ENCODE measurements around the gene AEBP2.
"Not testable (repeated sequence)": the region's sequence is repeated elsewhere in the genome, so short reads cannot be mapped to it uniquely, and the experiment has no call there.

The AEBP2 gene

DNA sequence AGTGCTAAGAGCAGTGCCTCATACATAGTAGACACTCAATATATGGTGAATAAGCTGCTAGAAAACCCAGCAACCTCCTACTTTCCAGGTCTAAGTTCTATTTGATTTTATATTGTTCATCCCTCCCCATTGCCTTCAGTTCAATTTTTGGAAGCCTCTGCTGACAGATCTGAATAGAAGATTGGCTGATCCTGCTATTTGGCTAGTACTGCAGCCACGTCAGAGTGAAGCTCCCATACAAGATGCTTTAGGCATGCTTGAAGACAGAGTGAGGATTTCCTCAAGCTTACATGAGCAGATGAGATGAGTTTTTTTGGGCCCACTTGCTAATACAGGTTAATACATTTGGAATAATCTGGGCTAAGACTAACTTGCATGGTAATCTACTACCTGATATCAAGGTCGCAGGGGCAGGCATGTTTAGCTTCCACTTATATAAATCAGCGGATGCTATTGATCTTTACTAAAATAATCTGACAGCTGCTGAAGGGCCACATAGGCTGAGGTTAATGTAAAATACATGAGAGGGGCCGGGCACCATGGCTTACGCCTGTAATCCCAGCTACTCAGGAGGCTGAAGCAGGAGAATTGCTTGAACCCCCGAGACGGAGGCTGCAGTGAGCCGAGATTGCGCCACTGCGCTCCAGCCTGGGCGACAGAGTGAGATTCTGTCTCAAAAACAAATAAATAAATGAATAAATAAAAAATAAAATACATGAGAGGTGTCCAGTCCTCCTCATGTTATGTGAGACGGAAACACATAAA lies 15.9 kb upstream of the AEBP2 start:
- H3K4me1 ChIP-seq (ENCODE audit: control insufficient read depth in 1 of 2, insufficient read depth in 2 of 2, low read length in 2 of 2): no peaks in the 10 kb centered on the region
- peaks cover 0 to 2% of the 10 kb centered on the region in 2 donors for H3K9me3 ChIP-seq (ENCODE audit: control insufficient read depth in 1 of 2, low read length in 2 of 2)
- no peak overlapping the region for H3K27ac ChIP-seq (ENCODE audit: low read length)

DNA sequence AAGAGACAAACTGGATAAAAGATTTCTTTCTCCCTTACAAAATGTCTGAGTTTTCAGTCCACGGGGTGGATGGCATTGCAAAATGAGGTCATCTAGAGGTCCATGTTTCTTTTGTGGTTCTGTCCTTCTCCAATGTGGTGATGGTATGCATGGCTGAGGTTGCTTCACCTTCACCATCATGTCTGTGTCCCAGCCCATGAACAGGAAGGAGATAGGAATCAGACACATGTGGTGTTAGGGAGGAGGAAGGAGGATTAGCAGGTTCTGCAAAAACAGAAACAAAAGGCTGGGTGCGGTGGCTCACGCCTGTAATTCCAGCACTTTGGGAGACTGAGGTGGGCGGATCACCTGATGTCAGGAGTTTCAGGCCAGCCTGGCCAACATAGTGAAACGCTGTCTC lies 11.0 kb upstream of the AEBP2 start:
- H3K4me3 ChIP-seq (ENCODE audit: low read depth in 1 of 2, low read length in 2 of 2): no peak overlapping the region

More for the DNA sequence above, 15.9 kb upstream of the AEBP2 start:
- Histone ChIP-seq H3K27me3 (ENCODE audit: low read depth, low read length) (no peaks in the 10 kb centered on the region), H3K4me3 (ENCODE audit: low read depth in 1 of 2, low read length in 2 of 2) (no peak overlapping the region), H3K36me3 (ENCODE audit: control insufficient read depth in 1 of 2, insufficient read depth in 2 of 2, low read length in 2 of 2) (no peaks in the 10 kb centered on the region)

DNA sequence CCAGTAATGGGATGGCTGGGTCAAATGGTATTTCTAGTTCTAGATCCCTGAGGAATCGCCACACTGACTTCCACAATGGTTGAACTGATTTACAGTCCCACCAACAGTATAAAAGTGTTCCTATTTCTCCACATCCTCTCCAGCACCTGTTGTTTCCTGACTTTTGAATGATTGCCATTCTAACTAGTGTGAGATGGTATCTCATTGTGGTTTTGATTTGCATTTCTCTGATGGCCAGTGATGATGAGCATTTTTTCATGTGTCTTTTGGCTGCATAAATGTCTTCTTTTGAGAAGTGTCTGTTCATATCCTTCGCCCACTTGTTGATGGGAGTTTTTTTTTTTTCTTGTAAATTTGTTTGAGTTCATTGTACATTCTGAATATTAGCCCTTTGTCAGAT lies 9.8 kb upstream of the AEBP2 start:
- H3K4me3 ChIP-seq (ENCODE audit: low read depth in 1 of 2, low read length in 2 of 2); H3K4me1 ChIP-seq (ENCODE audit: control insufficient read depth in 1 of 2, insufficient read depth in 2 of 2, low read length in 2 of 2); H3K9me3 ChIP-seq (ENCODE audit: control insufficient read depth in 1 of 2, low read length in 2 of 2); H3K27me3 ChIP-seq (ENCODE audit: low read depth, low read length); H3K27ac ChIP-seq (ENCODE audit: low read length); H3K36me3 ChIP-seq (ENCODE audit: control insufficient read depth in 1 of 2, insufficient read depth in 2 of 2, low read length in 2 of 2): not testable (repeated sequence)

More for the DNA sequence above, 11.0 kb upstream of the AEBP2 start:
- Histone ChIP-seq H3K36me3 (ENCODE audit: control insufficient read depth in 1 of 2, insufficient read depth in 2 of 2, low read length in 2 of 2) (no peaks in the 10 kb centered on the region), H3K9me3 (ENCODE audit: control insufficient read depth in 1 of 2, low read length in 2 of 2) (peaks cover 0 to 2% of the 10 kb centered on the region in 2 donors), H3K4me1 (ENCODE audit: control insufficient read depth in 1 of 2, insufficient read depth in 2 of 2, low read length in 2 of 2) (peaks cover 0 to 4% of the 10 kb centered on the region in 2 donors), H3K27ac (ENCODE audit: low read length) (no peak overlapping the region), H3K27me3 (ENCODE audit: low read depth, low read length) (no peaks in the 10 kb centered on the region)

DNA sequence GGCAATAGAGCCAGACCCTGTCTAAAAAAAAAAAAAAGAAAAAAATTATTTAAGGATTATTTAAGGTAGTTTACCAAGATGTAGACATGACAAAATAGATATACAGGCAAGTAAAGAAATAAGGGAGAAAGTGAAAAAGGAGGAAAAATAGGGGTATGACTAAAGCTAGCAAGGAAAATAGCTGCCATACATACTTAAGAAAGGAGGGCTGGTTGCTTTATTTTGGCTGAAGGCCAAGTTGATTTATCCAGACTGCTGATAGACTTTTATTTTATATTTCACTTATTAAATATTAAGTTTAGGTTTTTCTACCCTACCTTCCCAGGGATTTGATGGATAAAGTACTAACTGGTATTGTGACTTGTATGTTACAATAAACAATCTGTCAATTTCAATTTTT lies 8.3 kb upstream of the AEBP2 start:
- H3K27ac ChIP-seq (ENCODE audit: low read length): no peak overlapping the region
- peaks cover 0 to 4% of the 10 kb centered on the region in 2 donors for H3K4me1 ChIP-seq (ENCODE audit: control insufficient read depth in 1 of 2, insufficient read depth in 2 of 2, low read length in 2 of 2)
- H3K9me3 ChIP-seq (ENCODE audit: control insufficient read depth in 1 of 2, low read length in 2 of 2): no peaks in the 10 kb centered on the region
- no peaks in the 10 kb centered on the region for H3K36me3 ChIP-seq (ENCODE audit: control insufficient read depth in 1 of 2, insufficient read depth in 2 of 2, low read length in 2 of 2)
- no peak overlapping the region for H3K4me3 ChIP-seq (ENCODE audit: low read depth in 1 of 2, low read length in 2 of 2)
- H3K27me3 ChIP-seq (ENCODE audit: low read depth, low read length): no peaks in the 10 kb centered on the region

DNA sequence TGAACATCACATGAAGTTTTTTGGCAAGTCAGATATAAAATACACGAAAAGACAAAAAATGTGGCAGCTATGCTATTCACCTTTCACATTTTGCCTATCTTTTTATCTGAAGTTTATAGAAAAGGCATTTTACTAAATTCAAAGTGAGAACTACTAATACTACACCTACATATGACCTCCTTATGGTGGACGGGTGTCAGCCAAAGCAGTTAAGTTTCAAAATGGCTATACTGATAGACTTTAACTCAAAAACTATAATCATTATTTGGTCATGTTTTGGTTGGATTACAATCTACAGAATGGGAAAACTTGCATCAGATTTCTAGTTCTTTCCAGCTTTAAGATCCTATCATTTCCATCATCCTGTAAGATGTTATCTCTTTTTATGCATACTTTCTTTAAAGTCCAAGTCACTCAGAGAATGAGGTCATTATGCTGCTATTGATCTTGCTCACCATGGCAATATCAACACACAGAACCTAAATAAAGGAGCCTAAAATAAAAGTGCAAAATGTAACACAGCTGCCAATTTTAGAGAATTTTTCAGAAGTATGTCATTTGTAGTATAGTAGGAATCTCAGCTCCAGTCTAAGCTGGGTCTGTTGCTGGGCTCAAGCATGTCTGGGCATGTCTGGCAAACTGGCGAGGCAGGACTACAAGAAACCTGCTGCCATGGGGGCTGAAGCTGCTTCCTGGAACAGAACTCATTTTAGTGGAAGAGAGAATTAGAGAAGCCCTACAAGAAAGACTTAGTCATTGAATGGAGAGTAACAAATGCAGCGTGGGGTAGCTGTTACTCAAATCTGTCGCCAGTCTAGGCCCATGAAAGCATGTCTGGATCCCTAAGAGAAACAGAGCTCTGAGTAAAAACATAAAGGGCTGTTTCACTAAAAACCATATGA lies 7.6 kb upstream of the AEBP2 start:
- peaks cover 0 to 4% of the 10 kb centered on the region in 2 donors for H3K4me1 ChIP-seq (ENCODE audit: control insufficient read depth in 1 of 2, insufficient read depth in 2 of 2, low read length in 2 of 2)
- no peak overlapping the region for H3K4me3 ChIP-seq (ENCODE audit: low read depth in 1 of 2, low read length in 2 of 2)
- H3K36me3 ChIP-seq (ENCODE audit: control insufficient read depth in 1 of 2, insufficient read depth in 2 of 2, low read length in 2 of 2): no peaks in the 10 kb centered on the region
- H3K27ac ChIP-seq (ENCODE audit: low read length): no peak overlapping the region
- H3K9me3 ChIP-seq (ENCODE audit: control insufficient read depth in 1 of 2, low read length in 2 of 2): no peaks in the 10 kb centered on the region
- H3K27me3 ChIP-seq (ENCODE audit: low read depth, low read length): no peaks in the 10 kb centered on the region

DNA sequence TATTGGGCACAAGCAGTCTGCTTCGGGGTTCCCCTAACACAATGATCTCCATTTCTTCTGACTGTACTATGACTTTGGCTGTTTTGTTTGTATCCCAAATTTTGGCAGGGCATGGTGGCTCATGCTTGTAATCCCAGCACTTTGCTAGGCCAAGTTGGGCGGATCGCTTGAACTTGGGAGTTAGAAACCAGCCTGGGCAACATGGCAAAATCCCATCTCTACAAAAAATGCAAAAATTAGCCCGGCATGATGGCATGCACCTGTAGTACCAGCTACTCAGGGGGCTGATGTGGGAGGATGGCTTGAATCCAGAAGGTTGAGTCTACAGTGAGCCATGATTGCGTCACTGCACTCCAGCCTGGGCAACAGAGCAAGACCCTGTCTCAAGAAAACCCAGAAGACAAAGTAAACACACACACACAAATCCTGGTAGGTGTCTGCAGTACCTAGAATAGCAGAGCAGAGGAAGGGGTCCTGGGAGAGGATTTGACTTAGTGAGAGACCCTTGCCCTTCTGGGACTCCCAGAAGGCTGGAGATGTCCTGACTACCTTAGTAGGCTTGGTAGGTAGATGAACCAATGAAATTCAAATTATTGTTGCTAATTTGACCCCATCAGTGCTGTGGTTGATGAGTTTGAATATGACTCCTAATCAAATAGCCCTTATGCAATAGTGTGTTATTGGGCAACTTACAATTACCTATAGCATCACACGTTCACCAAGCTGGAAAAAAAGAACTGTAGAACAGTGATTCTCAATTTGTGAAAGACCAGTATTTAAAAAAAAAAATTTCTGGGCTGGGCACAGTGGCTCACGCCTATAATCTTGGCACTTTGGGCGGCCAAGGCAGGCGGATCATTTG lies 6.8 kb upstream of the AEBP2 start:
- H3K4me1 ChIP-seq (ENCODE audit: control insufficient read depth in 1 of 2, insufficient read depth in 2 of 2, low read length in 2 of 2): peaks cover 0 to 4% of the 10 kb centered on the region in 2 donors
- no peak overlapping the region for H3K27ac ChIP-seq (ENCODE audit: low read length)
- no peaks in the 10 kb centered on the region for H3K36me3 ChIP-seq (ENCODE audit: control insufficient read depth in 1 of 2, insufficient read depth in 2 of 2, low read length in 2 of 2)
- no peaks in the 10 kb centered on the region for H3K27me3 ChIP-seq (ENCODE audit: low read depth, low read length)
- no peaks in the 10 kb centered on the region for H3K9me3 ChIP-seq (ENCODE audit: control insufficient read depth in 1 of 2, low read length in 2 of 2)
- no peak overlapping the region for H3K4me3 ChIP-seq (ENCODE audit: low read depth in 1 of 2, low read length in 2 of 2)

DNA sequence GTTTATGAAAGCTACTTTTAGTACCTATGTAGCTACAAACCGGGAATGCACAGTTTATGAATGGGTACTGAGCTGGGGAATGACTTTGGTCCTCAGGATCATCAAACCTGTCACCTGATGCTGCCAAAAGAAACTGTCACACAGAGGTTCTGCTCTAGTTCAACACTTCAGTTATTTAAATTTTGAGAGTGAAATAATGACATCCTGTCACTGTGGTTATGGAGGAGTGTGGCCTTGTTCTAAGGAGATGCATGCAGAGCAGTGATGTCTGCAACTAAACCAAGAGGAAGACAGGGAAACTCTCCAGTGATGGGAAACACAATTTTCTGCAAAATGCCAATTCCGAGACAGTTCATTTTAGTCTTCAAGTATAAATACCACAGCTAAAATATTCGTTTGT lies 4.8 kb upstream of the AEBP2 start:
- no peak overlapping the region for H3K4me3 ChIP-seq (ENCODE audit: low read depth in 1 of 2, low read length in 2 of 2)
- no peaks in the 10 kb centered on the region for H3K36me3 ChIP-seq (ENCODE audit: control insufficient read depth in 1 of 2, insufficient read depth in 2 of 2, low read length in 2 of 2)
- H3K27me3 ChIP-seq (ENCODE audit: low read depth, low read length): no peaks in the 10 kb centered on the region
- no peaks in the 10 kb centered on the region for H3K9me3 ChIP-seq (ENCODE audit: control insufficient read depth in 1 of 2, low read length in 2 of 2)
- no peak overlapping the region for H3K27ac ChIP-seq (ENCODE audit: low read length)
- H3K4me1 ChIP-seq (ENCODE audit: control insufficient read depth in 1 of 2, insufficient read depth in 2 of 2, low read length in 2 of 2): peaks cover 0 to 4% of the 10 kb centered on the region in 2 donors

DNA sequence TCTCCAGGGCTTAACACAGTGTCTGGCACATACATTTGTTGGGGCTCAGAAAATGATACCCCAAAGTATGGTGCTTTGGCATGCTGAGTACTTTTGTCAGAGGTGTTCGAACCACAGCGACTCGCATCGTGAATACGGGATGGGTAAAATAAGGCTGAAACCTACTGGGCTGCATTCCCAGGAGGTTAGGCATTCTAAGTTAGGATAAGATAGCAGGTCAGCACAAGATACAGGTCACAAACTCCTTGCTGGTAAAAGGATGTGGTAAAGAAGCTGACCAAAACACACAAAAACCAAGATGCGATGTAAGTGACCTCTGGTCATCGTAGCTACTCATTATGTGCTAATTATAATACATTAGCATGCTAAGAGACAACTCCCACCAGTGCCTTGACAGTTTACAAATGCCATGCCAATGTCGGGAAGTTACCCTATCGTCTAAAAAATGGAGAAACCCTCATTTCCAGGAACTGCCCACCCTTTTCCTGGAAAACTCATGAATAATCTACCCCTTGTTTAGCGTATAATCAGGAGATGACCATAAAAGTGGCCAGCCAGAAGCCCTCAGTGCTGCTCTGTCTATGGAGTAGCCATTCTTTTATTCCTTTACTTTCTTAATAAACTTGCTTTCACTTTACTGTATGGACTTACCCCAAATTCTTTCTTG lies 3.3 kb upstream of the AEBP2 start:
- Histone ChIP-seq H3K27ac (ENCODE audit: low read length) (no peak overlapping the region), H3K36me3 (ENCODE audit: control insufficient read depth in 1 of 2, insufficient read depth in 2 of 2, low read length in 2 of 2) (no peaks in the 10 kb centered on the region), H3K27me3 (ENCODE audit: low read depth, low read length) (no peaks in the 10 kb centered on the region), H3K4me3 (ENCODE audit: low read depth in 1 of 2, low read length in 2 of 2) (no peak overlapping the region), H3K4me1 (ENCODE audit: control insufficient read depth in 1 of 2, insufficient read depth in 2 of 2, low read length in 2 of 2) (peaks cover 0 to 4% of the 10 kb centered on the region in 2 donors), H3K9me3 (ENCODE audit: control insufficient read depth in 1 of 2, low read length in 2 of 2) (no peaks in the 10 kb centered on the region)

DNA sequence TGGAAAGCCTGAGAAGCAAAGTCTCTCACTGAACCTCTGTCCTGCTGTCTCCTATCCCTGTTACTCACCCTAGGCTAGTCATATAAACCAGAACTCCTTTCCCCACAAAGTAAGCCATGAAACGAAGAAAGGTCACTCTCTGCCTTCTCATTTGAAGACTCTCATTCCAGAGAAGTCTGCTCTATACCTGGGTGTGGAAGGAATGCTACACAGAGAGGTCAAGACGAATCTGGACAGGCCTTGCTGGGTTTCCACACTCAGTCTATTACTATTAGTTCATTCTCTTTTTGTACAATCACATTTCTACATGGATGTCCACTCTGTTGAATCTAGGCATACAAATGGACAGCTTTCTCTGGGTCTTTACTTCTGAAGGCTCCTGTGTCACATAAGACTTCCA lies 2.4 kb upstream of the AEBP2 start:
- no peak overlapping the region for H3K27ac ChIP-seq (ENCODE audit: low read length)
- H3K9me3 ChIP-seq (ENCODE audit: control insufficient read depth in 1 of 2, low read length in 2 of 2): no peaks in the 10 kb centered on the region
- H3K4me3 ChIP-seq (ENCODE audit: low read depth in 1 of 2, low read length in 2 of 2): no peak overlapping the region

DNA sequence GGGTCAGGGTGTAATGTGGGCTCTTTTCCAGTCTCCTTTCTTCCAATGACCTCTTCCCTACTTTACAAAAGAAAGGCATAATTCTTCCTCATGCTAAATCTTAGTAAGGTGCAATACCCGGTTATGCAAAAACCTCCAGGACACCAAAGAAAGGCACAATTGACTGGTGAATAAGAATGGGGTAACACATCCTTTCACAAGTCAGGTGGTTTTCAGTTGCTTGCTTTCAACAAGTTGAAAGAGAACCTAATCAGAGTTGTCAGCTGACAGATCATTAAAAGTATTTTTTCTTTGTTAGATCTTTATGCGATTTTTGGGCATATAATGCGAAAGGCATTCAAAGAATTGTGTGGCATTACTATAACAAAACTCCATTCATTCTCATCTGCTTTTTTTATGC lies 1.3 kb upstream of the AEBP2 start:
- no peaks in the 10 kb centered on the region for H3K36me3 ChIP-seq (ENCODE audit: control insufficient read depth in 1 of 2, insufficient read depth in 2 of 2, low read length in 2 of 2)
- H3K4me3 ChIP-seq (ENCODE audit: low read depth in 1 of 2, low read length in 2 of 2): no peak overlapping the region
- H3K4me1 ChIP-seq (ENCODE audit: control insufficient read depth in 1 of 2, insufficient read depth in 2 of 2, low read length in 2 of 2): peaks cover 4 to 14% of the 10 kb centered on the region in 2 donors
- H3K27ac ChIP-seq (ENCODE audit: low read length): no peak overlapping the region
- no peaks in the 10 kb centered on the region for H3K9me3 ChIP-seq (ENCODE audit: control insufficient read depth in 1 of 2, low read length in 2 of 2)
- no peaks in the 10 kb centered on the region for H3K27me3 ChIP-seq (ENCODE audit: low read depth, low read length)

More for the DNA sequence above, 2.4 kb upstream of the AEBP2 start:
- Histone ChIP-seq H3K36me3 (ENCODE audit: control insufficient read depth in 1 of 2, insufficient read depth in 2 of 2, low read length in 2 of 2) (no peaks in the 10 kb centered on the region), H3K27me3 (ENCODE audit: low read depth, low read length) (no peaks in the 10 kb centered on the region), H3K4me1 (ENCODE audit: control insufficient read depth in 1 of 2, insufficient read depth in 2 of 2, low read length in 2 of 2) (peaks cover 5 to 6% of the 10 kb centered on the region in 2 donors)

Measured in muscle layer of duodenum (tissue), 2 donors.